ENCODE measurements around the gene WT1.

DNA sequence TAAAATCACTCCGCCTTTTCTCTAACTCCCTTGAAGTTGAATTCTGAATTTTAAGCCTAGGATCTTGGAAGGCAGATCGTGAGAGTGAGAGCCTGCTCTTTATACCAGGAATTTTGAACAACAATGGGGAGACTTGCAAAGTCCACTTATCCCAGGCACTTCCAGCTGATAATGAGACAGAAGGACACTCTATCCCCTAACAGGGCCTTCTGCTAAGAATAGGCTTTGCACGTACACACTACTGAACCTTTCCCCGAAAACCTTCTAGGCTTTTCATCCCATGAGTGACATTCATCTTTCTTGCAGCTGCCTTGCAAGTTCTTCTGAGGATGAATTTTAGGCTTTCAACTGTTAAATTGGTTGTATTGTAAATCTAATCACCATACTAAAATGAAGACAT lies 44.0 kb upstream of the WT1 start:
- TF ChIP-seq, protein P1, sequence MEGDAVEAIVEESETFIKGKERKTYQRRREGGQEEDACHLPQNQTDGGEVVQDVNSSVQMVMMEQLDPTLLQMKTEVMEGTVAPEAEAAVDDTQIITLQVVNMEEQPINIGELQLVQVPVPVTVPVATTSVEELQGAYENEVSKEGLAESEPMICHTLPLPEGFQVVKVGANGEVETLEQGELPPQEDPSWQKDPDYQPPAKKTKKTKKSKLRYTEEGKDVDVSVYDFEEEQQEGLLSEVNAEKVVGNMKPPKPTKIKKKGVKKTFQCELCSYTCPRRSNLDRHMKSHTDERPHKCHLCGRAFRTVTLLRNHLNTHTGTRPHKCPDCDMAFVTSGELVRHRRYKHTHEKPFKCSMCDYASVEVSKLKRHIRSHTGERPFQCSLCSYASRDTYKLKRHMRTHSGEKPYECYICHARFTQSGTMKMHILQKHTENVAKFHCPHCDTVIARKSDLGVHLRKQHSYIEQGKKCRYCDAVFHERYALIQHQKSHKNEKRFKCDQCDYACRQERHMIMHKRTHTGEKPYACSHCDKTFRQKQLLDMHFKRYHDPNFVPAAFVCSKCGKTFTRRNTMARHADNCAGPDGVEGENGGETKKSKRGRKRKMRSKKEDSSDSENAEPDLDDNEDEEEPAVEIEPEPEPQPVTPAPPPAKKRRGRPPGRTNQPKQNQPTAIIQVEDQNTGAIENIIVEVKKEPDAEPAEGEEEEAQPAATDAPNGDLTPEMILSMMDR (conservative IDR thresholded peaks at IDR 0.05; ENCODE audit: low read depth, low read length), result no peak
- TF ChIP-seq RAD21 (IDR thresholded peaks at IDR 0.05; ENCODE audit: low read length) (no peak), RCOR1 (IDR thresholded peaks at IDR 0.05; ENCODE audit: insufficient replicate concordance, low read length) (no peak), POLR2A (IDR thresholded peaks at IDR 0.05; ENCODE audit: low read depth, low read length) (no peak), MAFK (IDR thresholded peaks at IDR 0.05; ENCODE audit: low read depth, low read length) (no peak), CEBPB (IDR thresholded peaks at IDR 0.05; ENCODE audit: low read depth, low read length) (no peak), MXI1 (IDR thresholded peaks at IDR 0.05; ENCODE audit: borderline replicate concordance, low read depth, low read length) (no peak), RFX5 (IDR thresholded peaks at IDR 0.05; ENCODE audit: low read depth, low read length) (no peak), FOS (IDR thresholded peaks at IDR 0.05; ENCODE audit: low read depth, low read length) (no peak), MAZ (IDR thresholded peaks at IDR 0.05; ENCODE audit: borderline replicate concordance, low read depth, low read length) (no peak), CHD1 (IDR thresholded peaks at IDR 0.05; ENCODE audit: low read depth, low read length) (no peak), SMC3 (IDR thresholded peaks at IDR 0.05; ENCODE audit: low read depth, low read length) (no peak)
- TF ChIP-seq, protein P2, sequence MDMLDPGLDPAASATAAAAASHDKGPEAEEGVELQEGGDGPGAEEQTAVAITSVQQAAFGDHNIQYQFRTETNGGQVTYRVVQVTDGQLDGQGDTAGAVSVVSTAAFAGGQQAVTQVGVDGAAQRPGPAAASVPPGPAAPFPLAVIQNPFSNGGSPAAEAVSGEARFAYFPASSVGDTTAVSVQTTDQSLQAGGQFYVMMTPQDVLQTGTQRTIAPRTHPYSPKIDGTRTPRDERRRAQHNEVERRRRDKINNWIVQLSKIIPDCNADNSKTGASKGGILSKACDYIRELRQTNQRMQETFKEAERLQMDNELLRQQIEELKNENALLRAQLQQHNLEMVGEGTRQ (IDR thresholded peaks at IDR 0.05; ENCODE audit: low read depth, low read length), result no peak
- TF ChIP-seq, protein P3, sequence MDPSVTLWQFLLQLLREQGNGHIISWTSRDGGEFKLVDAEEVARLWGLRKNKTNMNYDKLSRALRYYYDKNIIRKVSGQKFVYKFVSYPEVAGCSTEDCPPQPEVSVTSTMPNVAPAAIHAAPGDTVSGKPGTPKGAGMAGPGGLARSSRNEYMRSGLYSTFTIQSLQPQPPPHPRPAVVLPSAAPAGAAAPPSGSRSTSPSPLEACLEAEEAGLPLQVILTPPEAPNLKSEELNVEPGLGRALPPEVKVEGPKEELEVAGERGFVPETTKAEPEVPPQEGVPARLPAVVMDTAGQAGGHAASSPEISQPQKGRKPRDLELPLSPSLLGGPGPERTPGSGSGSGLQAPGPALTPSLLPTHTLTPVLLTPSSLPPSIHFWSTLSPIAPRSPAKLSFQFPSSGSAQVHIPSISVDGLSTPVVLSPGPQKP (IDR thresholded peaks at IDR 0.05; ENCODE audit: borderline replicate concordance, low read depth, low read length), result no peak
